Muscle layer of duodenum (tissue), 2 donors: ENCODE measurements around the gene SLIT1.

Source experiments
- H3K27ac ChIP-seq: one replicate; pipeline ENCODE4 v1.7.0; 2013; ENCODE audit warnings: mild to moderate bottlenecking, low read length
- H3K27me3 ChIP-seq: one replicate; pipeline ENCODE4 v1.7.0; 2013; ENCODE audit warnings: low read depth, mild to moderate bottlenecking, control low read depth, low read length
- H3K36me3 ChIP-seq, 2 donors: one replicate each; pipeline ENCODE4 v1.7.0; 2013; ENCODE audit warnings: low read length in 2 of 2, control low read depth in 1 of 2, mild to moderate bottlenecking in 1 of 2; ENCODE audit not compliant: insufficient read depth in 2 of 2, control insufficient read depth in 1 of 2
- H3K4me1 ChIP-seq, 2 donors: one replicate each; pipeline ENCODE4 v1.7.0; 2013; ENCODE audit warnings: low read length in 2 of 2, mild to moderate bottlenecking in 2 of 2, control low read depth in 1 of 2, moderate library complexity in 1 of 2; ENCODE audit not compliant: insufficient read depth in 2 of 2, control insufficient read depth in 1 of 2
- H3K4me3 ChIP-seq, 2 donors: one replicate each; pipeline ENCODE4 v1.7.0; 2013; ENCODE audit warnings: low read length in 2 of 2, low read depth in 1 of 2, mild to moderate bottlenecking in 1 of 2
- H3K9me3 ChIP-seq, 2 donors: one replicate each; pipeline ENCODE4 v1.7.0; 2013; ENCODE audit warnings: low read length in 2 of 2, control low read depth in 1 of 2, mild to moderate bottlenecking in 1 of 2; ENCODE audit not compliant: control insufficient read depth in 1 of 2
- donor health status: healthy.

The SLIT1 gene

GRCh38 chr10:97180986-97181385, 4.8 kb downstream of the SLIT1 start:
- Histone ChIP-seq H3K27ac (no peak overlapping the region), H3K36me3 (no peaks in the 10 kb centered on the region), H3K4me3 (no peak overlapping the region), H3K9me3 (no peaks in the 10 kb centered on the region), H3K27me3 (peaks cover 32% of the 10 kb centered on the region), H3K4me1 (peaks cover 0 to 13% of the 10 kb centered on the region in 2 donors)

DNA sequence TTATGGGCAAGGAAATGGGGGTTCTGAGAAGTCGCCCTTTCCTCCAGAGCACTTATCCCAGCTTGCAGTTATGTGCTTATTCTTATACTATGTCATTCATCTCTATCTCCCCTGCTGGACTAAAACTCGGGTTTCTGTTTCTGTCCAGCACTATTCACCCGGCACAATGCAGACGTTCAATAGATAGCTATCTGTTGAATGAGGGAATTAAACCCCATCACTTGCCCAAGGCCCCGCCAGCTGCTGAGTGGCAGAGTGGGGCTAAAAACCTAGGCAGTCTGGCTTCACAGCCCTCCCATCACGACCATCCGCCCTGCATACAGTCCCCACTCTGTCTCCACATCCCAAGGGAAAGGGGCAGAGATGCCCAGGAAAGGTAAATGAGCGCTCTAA, 5.4 kb downstream of the SLIT1 start:
- peaks cover 0 to 9% of the 10 kb centered on the region in 2 donors for H3K4me1 ChIP-seq
- H3K27me3 ChIP-seq = peaks cover 29% of the 10 kb centered on the region
- H3K4me3 ChIP-seq = no peak overlapping the region
- no peak overlapping the region for H3K27ac ChIP-seq
- no peaks in the 10 kb centered on the region for H3K9me3 ChIP-seq
- no peaks in the 10 kb centered on the region for H3K36me3 ChIP-seq

GRCh38 chr10:97179731-97180362, 5.9 kb downstream of the SLIT1 start:
- peak overlapping the region in 1 of 2 donors; percentile 17 for H3K4me3 ChIP-seq
- H3K9me3 ChIP-seq = no peaks in the 10 kb centered on the region
- no peak overlapping the region for H3K27ac ChIP-seq
- H3K27me3 ChIP-seq = peaks cover 24% of the 10 kb centered on the region
- peaks cover 0 to 3% of the 10 kb centered on the region in 2 donors for H3K4me1 ChIP-seq
- H3K36me3 ChIP-seq = no peaks in the 10 kb centered on the region

DNA sequence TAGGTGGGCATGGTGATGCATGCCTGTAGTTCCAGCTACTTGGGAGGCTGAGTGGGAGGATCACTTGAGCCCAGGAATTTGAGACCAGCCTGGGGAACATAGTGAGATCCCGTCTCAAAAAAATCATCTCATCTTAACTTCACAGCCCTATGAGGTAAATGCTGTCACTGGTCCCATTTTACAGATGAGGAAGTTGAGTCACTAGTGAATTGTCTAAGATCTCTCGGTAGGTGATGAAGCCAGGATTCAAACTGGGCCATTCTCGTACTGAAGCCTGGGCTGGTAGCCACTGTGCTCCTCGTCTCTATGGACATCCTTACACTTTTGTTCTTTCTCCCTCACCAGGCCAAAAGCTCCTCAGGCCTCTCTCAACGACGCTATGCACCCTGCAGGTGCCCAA, 6.4 kb downstream of the SLIT1 start:
- no peaks in the 10 kb centered on the region for H3K9me3 ChIP-seq
- peaks cover 19% of the 10 kb centered on the region for H3K27me3 ChIP-seq
- no peaks in the 10 kb centered on the region for H3K36me3 ChIP-seq
- H3K4me1 ChIP-seq = peaks cover 0 to 3% of the 10 kb centered on the region in 2 donors
- H3K27ac ChIP-seq = no peak overlapping the region
- H3K4me3 ChIP-seq = peak overlapping the region in 1 of 2 donors; percentile 17

- Histone ChIP-seq H3K27me3 (peaks cover 12% of the 10 kb centered on the region), H3K9me3 (no peaks in the 10 kb centered on the region), H3K4me1 (peaks cover 0 to 3% of the 10 kb centered on the region in 2 donors), H3K27ac (no peak overlapping the region), H3K36me3 (no peaks in the 10 kb centered on the region), H3K4me3 (no peak overlapping the region)
Observed at GRCh38 chr10:97178074-97178473, 7.7 kb downstream of the SLIT1 start.

GRCh38 chr10:97176226-97176625, 9.5 kb downstream of the SLIT1 start:
- peaks cover 12% of the 10 kb centered on the region for H3K27me3 ChIP-seq
- H3K4me1 ChIP-seq = peaks cover 0 to 3% of the 10 kb centered on the region in 2 donors
- no peaks in the 10 kb centered on the region for H3K36me3 ChIP-seq
- H3K27ac ChIP-seq = no peak overlapping the region
- no peaks in the 10 kb centered on the region for H3K9me3 ChIP-seq
- H3K4me3 ChIP-seq = no peak overlapping the region

DNA sequence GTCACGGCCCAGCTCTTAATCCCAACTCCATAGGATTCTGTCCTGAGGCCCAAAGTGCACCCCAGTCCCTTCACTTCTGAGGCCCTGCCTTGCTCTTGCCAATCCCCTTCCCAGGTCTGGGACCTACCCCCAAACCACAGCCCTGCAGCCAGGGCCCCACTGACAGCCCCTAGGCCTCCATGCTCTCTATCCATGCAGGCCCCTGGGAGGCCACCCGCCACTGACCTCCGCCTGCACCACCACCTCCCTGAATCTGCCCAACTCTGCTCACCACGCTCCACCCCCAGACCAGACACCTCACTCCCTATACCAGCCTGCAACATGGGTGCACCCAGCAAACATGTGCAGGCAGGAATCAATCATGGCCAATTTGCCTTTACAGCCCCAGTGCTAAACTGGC, 10.2 kb downstream of the SLIT1 start:
- peaks cover 12% of the 10 kb centered on the region for H3K27me3 ChIP-seq
- H3K27ac ChIP-seq = no peak overlapping the region
- H3K4me3 ChIP-seq = no peak overlapping the region
- no peaks in the 10 kb centered on the region for H3K9me3 ChIP-seq
- H3K4me1 ChIP-seq = peaks cover 0 to 3% of the 10 kb centered on the region in 2 donors
- H3K36me3 ChIP-seq = no peaks in the 10 kb centered on the region

- no peak overlapping the region for H3K4me3 ChIP-seq
- H3K4me1 ChIP-seq = peaks cover 0 to 3% of the 10 kb centered on the region in 2 donors
- no peaks in the 10 kb centered on the region for H3K9me3 ChIP-seq
- peaks cover 5% of the 10 kb centered on the region for H3K27me3 ChIP-seq
- H3K36me3 ChIP-seq = no peaks in the 10 kb centered on the region
- no peak overlapping the region for H3K27ac ChIP-seq
Observed at GRCh38 chr10:97174941-97175340, 10.8 kb downstream of the SLIT1 start.

- Histone ChIP-seq H3K27me3 (peaks cover 5% of the 10 kb centered on the region), H3K4me1 (no peaks in the 10 kb centered on the region), H3K9me3 (no peaks in the 10 kb centered on the region), H3K4me3 (no peak overlapping the region), H3K36me3 (no peaks in the 10 kb centered on the region), H3K27ac (no peak overlapping the region)
Observed at GRCh38 chr10:97174276-97174775, 11.4 kb downstream of the SLIT1 start.

DNA sequence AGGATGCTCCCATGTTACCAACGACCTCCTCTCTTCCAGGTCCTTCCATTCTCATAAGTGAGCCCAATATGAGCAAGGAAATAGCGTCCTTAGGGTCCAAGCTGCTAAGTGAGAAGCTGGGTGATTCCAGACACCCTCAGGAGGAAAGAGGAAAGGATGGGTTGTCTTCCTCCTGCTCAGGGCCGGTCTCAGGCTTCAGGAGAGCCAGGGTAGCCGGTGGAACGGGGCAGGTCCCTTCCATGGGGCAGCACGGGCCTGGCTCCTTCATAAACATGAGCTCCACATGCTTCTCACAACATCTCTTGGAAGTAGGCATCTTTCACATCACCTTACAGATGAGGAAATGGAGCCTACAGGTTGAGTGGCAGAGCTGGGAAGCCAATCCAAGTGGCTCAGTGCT, 12.7 kb downstream of the SLIT1 start:
- Histone ChIP-seq H3K27ac (no peak overlapping the region), H3K4me3 (no peak overlapping the region), H3K36me3 (no peaks in the 10 kb centered on the region), H3K9me3 (no peaks in the 10 kb centered on the region), H3K27me3 (no peaks in the 10 kb centered on the region), H3K4me1 (no peaks in the 10 kb centered on the region)

- no peaks in the 10 kb centered on the region for H3K27me3 ChIP-seq
- H3K9me3 ChIP-seq = no peaks in the 10 kb centered on the region
- no peak overlapping the region for H3K27ac ChIP-seq
- no peak overlapping the region for H3K4me3 ChIP-seq
- H3K4me1 ChIP-seq = no peaks in the 10 kb centered on the region
- no peaks in the 10 kb centered on the region for H3K36me3 ChIP-seq
Observed at GRCh38 chr10:97171001-97171400, 14.8 kb downstream of the SLIT1 start.
